Neural cell (in vitro differentiated cells): ENCODE data around the gene PRKCA. TPM values are rescaled to one million over a fixed set of nuclear protein-coding genes. Genes with fewer than 3 reads are reported as not detected.

ENCODE experiments used
- H2AFZ ChIP-seq: fragments of 200-600, 300-800 bp; sonication (generic), shearing (Covaris generic); 2 replicates; pipeline ENCODE4 v1.6.0; 2014; ENCODE audit warnings: low read depth, mild to moderate bottlenecking, antibody characterized with exemption, low read length, moderate library complexity
- H3F3A ChIP-seq: fragments of 200-600 bp; shearing (Covaris generic); 2 replicates; pipeline ENCODE4 v1.6.1; 2016; ENCODE audit warnings: mild to moderate bottlenecking, moderate library complexity, mixed read lengths, antibody characterized with exemption, low read length; ENCODE audit not compliant: insufficient read depth, poor library complexity, severe bottlenecking
- H3K27ac ChIP-seq: fragments of 200-600, 300-800 bp; sonication (generic), shearing (Covaris generic); 2 replicates; pipeline ENCODE4 v1.5.1; 2014; ENCODE audit warnings: mild to moderate bottlenecking, low read length, moderate library complexity
- H3K27me3 ChIP-seq: fragments of 300-800, 200-600 bp; sonication (generic), shearing (Covaris generic); 2 replicates; pipeline ENCODE4 v1.6.0; 2014; ENCODE audit warnings: mild to moderate bottlenecking, low read depth, low read length, moderate library complexity; ENCODE audit not compliant: insufficient read depth
- H3K36me3 ChIP-seq: fragments of 300-800, 200-600 bp; sonication (generic), shearing (Covaris generic); 2 replicates; pipeline ENCODE4 v1.5.1; 2014; ENCODE audit warnings: mild to moderate bottlenecking, antibody characterized with exemption, low read length, moderate library complexity; ENCODE audit not compliant: insufficient read depth
- H3K4me2 ChIP-seq: fragments of 300-800, 200-600 bp; sonication (generic), shearing (Covaris generic); 2 replicates; pipeline ENCODE4 v1.6.0; 2014; ENCODE audit warnings: mild to moderate bottlenecking, low read length
- H3K4me3 ChIP-seq: fragments of 300-800, 200-600 bp; sonication (generic), shearing (Covaris generic); 2 replicates; pipeline ENCODE4 v1.5.1; 2014; ENCODE audit warnings: mild to moderate bottlenecking, low read length, moderate library complexity
- H3K79me2 ChIP-seq: fragments of 200-600 bp; shearing (Covaris generic); replicated peaks from 2 replicates; pipeline ENCODE4 v1.6.0; 2014; ENCODE audit warnings: mild to moderate bottlenecking, low read length, moderate library complexity; ENCODE audit not compliant: insufficient read depth
- H3K9ac ChIP-seq: fragments of 300-800, 200-600 bp; sonication (generic), shearing (Covaris generic); 2 replicates; pipeline ENCODE4 v1.6.1; 2016; ENCODE audit warnings: mild to moderate bottlenecking, low read length, mixed read lengths
- H3K9me2 ChIP-seq: fragments of 200-600 bp; shearing (Covaris generic); 2 replicates; pipeline ENCODE4 v1.6.1; 2016; ENCODE audit warnings: mild to moderate bottlenecking, low read length, mixed read lengths; ENCODE audit not compliant: insufficient read depth
- H3K9me3 ChIP-seq: fragments of 200-600, 300-800 bp; sonication (generic), shearing (Covaris generic); 2 replicates; pipeline ENCODE4 v1.6.1; 2016; ENCODE audit warnings: mild to moderate bottlenecking, mixed run types, low read length, moderate library complexity, mixed read lengths
- H4K20me1 ChIP-seq: fragments of 200-600 bp; shearing (Covaris generic); 2 replicates; pipeline ENCODE4 v1.6.1; 2016; ENCODE audit warnings: mild to moderate bottlenecking, mixed run types; ENCODE audit not compliant: insufficient read depth
- CTCF ChIP-seq: fragments of 450-650 bp; IDR thresholded peaks from 2 replicates; pipeline ENCODE4 v1.5.1; 2014; ENCODE audit warnings: antibody characterized with exemption, mild to moderate bottlenecking, moderate library complexity; ENCODE audit not compliant: poor library complexity, severe bottlenecking
- EP300 ChIP-seq: fragments of 450-650 bp; conservative IDR thresholded peaks from 2 replicates; pipeline ENCODE4 v1.6.1; 2014; ENCODE audit warnings: antibody characterized with exemption, mild to moderate bottlenecking, moderate library complexity; ENCODE audit not compliant: poor library complexity, severe bottlenecking
- EZH2 ChIP-seq: fragments of 200-600, 300-800 bp; shearing (Covaris generic), sonication (generic); IDR thresholded peaks from 2 replicates; pipeline ENCODE4 v1.6.1; 2014; ENCODE audit warnings: antibody characterized with exemption, low read length, borderline replicate concordance, mild to moderate bottlenecking; ENCODE audit not compliant: insufficient read depth, poor library complexity, severe bottlenecking
- MXI1 ChIP-seq: fragments of 450-650 bp; conservative IDR thresholded peaks from 2 replicates; pipeline ENCODE4 v1.6.1; 2014; ENCODE audit warnings: antibody characterized with exemption, mild to moderate bottlenecking; ENCODE audit not compliant: poor library complexity, severe bottlenecking
- POLR2AphosphoS5 ChIP-seq: IDR thresholded peaks from 2 replicates; pipeline ENCODE4 v1.6.1; 2012
- RAD21 ChIP-seq: fragments of 450-650 bp; conservative IDR thresholded peaks from 2 replicates; pipeline ENCODE4 v1.6.1; 2014; ENCODE audit warnings: antibody characterized with exemption, mild to moderate bottlenecking, moderate library complexity
- SMC3 ChIP-seq: fragments of 450-650 bp; conservative IDR thresholded peaks from 2 replicates; pipeline ENCODE4 v1.6.1; 2014; ENCODE audit warnings: antibody characterized with exemption, mild to moderate bottlenecking, moderate library complexity; ENCODE audit not compliant: poor library complexity
- TAF1 ChIP-seq: IDR thresholded peaks from 2 replicates; pipeline ENCODE4 v1.6.1; 2012; ENCODE audit warnings: low read depth
- polyA plus RNA-seq: library from polyadenylated mRNA; depleted of rRNA; stranded (reverse); fragments of >200 nt; gene quantifications from 2 replicates; pipeline ENCODE4 v1.2.3, GENCODE V29; 2014
- TF ChIP-seq, protein P1 (sequence below): IDR thresholded peaks from 2 replicates; pipeline ENCODE4 v1.6.1; 2012; ENCODE audit warnings: borderline replicate concordance

PRKCA gene
- polyA plus RNA-seq, 1 donor from 2014 or later, result 5.9 TPM

- H3K79me2 ChIP-seq, result no peaks in the 10 kb centered on the region
- TF ChIP-seq EZH2 (no peak), EP300 (no peak), MXI1 (no peak), RAD21 (no peak), TAF1 (no peak), SMC3 (no peak), POLR2AphosphoS5 (no peak), CTCF (no peak)
- TF ChIP-seq, protein P1, sequence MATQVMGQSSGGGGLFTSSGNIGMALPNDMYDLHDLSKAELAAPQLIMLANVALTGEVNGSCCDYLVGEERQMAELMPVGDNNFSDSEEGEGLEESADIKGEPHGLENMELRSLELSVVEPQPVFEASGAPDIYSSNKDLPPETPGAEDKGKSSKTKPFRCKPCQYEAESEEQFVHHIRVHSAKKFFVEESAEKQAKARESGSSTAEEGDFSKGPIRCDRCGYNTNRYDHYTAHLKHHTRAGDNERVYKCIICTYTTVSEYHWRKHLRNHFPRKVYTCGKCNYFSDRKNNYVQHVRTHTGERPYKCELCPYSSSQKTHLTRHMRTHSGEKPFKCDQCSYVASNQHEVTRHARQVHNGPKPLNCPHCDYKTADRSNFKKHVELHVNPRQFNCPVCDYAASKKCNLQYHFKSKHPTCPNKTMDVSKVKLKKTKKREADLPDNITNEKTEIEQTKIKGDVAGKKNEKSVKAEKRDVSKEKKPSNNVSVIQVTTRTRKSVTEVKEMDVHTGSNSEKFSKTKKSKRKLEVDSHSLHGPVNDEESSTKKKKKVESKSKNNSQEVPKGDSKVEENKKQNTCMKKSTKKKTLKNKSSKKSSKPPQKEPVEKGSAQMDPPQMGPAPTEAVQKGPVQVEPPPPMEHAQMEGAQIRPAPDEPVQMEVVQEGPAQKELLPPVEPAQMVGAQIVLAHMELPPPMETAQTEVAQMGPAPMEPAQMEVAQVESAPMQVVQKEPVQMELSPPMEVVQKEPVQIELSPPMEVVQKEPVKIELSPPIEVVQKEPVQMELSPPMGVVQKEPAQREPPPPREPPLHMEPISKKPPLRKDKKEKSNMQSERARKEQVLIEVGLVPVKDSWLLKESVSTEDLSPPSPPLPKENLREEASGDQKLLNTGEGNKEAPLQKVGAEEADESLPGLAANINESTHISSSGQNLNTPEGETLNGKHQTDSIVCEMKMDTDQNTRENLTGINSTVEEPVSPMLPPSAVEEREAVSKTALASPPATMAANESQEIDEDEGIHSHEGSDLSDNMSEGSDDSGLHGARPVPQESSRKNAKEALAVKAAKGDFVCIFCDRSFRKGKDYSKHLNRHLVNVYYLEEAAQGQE, result no peak
Measured at GRCh38 chr17:66348584-66349165, 46.3 kb downstream of the PRKCA start.

DNA sequence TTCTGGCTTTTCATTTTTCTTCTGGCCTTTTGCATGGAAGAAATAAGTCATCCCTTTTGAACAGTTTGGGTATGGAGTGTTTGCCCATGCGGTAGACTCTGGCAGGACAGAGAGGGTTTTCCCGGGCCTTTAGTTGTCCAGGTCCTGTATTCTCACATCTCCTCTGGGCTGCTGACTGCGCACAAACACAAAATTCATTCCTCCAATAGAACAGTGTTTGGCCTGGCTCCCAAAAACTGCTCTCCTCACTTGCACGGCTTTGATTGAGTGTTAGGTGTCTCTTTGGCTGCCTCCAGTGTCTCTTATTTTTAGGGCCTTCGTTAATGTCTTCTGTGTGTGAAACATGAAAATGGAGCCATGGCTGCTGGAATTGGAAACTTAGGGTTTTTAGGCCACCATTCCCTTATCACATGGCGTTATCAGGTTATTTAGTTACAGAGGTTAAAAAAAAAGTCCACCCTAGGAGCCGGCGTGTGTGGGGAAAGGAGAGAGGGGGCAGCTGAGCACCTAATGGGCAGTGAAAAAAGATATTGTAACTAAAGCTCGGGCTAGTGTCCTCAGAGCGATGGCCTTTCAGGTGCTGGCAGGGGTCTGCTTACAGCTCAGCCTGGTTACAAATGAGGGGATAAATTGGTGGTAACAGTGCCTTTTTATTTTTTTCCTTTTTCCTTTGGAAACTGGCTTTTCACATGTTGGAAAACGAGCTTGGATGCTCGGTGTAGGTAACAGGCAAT lies 47.3 kb downstream of the PRKCA start:
- no peak overlapping the region for H3K4me2 ChIP-seq
- H3K9ac ChIP-seq, result no peak overlapping the region

More at GRCh38 chr17:66348584-66349165, 46.3 kb downstream of the PRKCA start:
- no peak overlapping the region for H3K27ac ChIP-seq
- no peaks in the 10 kb centered on the region for H3K9me2 ChIP-seq
- H3K4me2 ChIP-seq, result no peak overlapping the region
- H3K27me3 ChIP-seq, result no peaks in the 10 kb centered on the region
- no peak overlapping the region for H3K9ac ChIP-seq
- no peaks in the 10 kb centered on the region for H3K36me3 ChIP-seq
- H3K4me3 ChIP-seq, result no peak overlapping the region
- H4K20me1 ChIP-seq, result no peaks in the 10 kb centered on the region
- no peak overlapping the region for H2AFZ ChIP-seq
- H3K9me3 ChIP-seq, result no peaks in the 10 kb centered on the region
- no peaks in the 10 kb centered on the region for H3F3A ChIP-seq

More for the DNA sequence above, 47.3 kb downstream of the PRKCA start:
- no peaks in the 10 kb centered on the region for H3F3A ChIP-seq
- H3K4me3 ChIP-seq, result no peak overlapping the region
- no peaks in the 10 kb centered on the region for H3K9me2 ChIP-seq
- H3K9me3 ChIP-seq, result no peaks in the 10 kb centered on the region
- TF ChIP-seq SMC3 (no peak), EP300 (no peak), POLR2AphosphoS5 (no peak), EZH2 (no peak), MXI1 (no peak), TAF1 (no peak), CTCF (no peak)
- TF ChIP-seq, protein P1, result no peak
- H3K27me3 ChIP-seq, result no peaks in the 10 kb centered on the region
- no peak overlapping the region for H3K27ac ChIP-seq
- no peaks in the 10 kb centered on the region for H3K79me2 ChIP-seq
- H2AFZ ChIP-seq, result no peak overlapping the region
- no peaks in the 10 kb centered on the region for H4K20me1 ChIP-seq
- H3K36me3 ChIP-seq, result no peaks in the 10 kb centered on the region
